Dendritic cell treated with granulocyte-macrophage colony-stimulating factor and Interleukin-4, amounts not matched to agents 40 ng/mL and 50 ng/mL, for 4 days (primary cell): ENCODE measurements around the gene SDHAF3.
"Not testable (repeated sequence)": the region's sequence is repeated elsewhere in the genome, so short reads cannot be mapped to it uniquely, and the experiment has no call there.

Experiments used
- H3K27ac Mint-ChIP-seq: one replicate; pipeline ENCODE4 v1.8.0; 2022; ENCODE audit warnings: mild to moderate bottlenecking, mixed read lengths
- H3K27me3 Mint-ChIP-seq: one replicate; pipeline ENCODE4 v1.8.0; 2022; ENCODE audit warnings: mild to moderate bottlenecking, mixed read lengths
- H3K36me3 Mint-ChIP-seq: one replicate; pipeline ENCODE4 v1.8.0; 2022; ENCODE audit warnings: low read depth, mixed read lengths
- H3K4me1 Mint-ChIP-seq: one replicate; pipeline ENCODE4 v1.8.0; 2022; ENCODE audit warnings: low read depth, mixed read lengths
- H3K4me3 Mint-ChIP-seq: one replicate; pipeline ENCODE4 v1.8.0; 2022; ENCODE audit warnings: mild to moderate bottlenecking, moderate library complexity, mixed read lengths
- H3K9me3 Mint-ChIP-seq: one replicate; pipeline ENCODE4 v1.8.0; 2022; ENCODE audit warnings: mixed read lengths
- intact Hi-C: fragments of 100-400 bp; cut with micrococcal nuclease; formaldehyde crosslinking; loops from one replicate; pipeline ENCODE4 v1.15.0; 2022

The SDHAF3 gene

GRCh38 chr7:97117372-97118188 lies at the start of gene SDHAF3:
Gene SDHAF3, plus strand, starts transcription at chr7:97117698. Its CDS starts 26 bp downstream, at chr7:97117724.
- Mint-ChIP-seq H3K36me3 (peaks cover 17% of the 10 kb centered on the region), H3K9me3 (peaks cover 13% of the 10 kb centered on the region), H3K4me3 (peak within 1 kb of the TSS; percentile 92), H3K27me3 (no peaks in the 10 kb centered on the region), H3K4me1 (peaks cover 36% of the 10 kb centered on the region), H3K27ac (peak within 1 kb of the TSS; percentile 89)
- intact Hi-C loops, result loop anchor here (5.0 to 10.0 kb wide), 2 partner anchors 855 to 1167 kb away; partner anchors contain the start of gene BRI3

GRCh38 chr7:97072025-97072424 lies 45.5 kb upstream of the SDHAF3 start:
- intact Hi-C loops, H3K9me3 Mint-ChIP-seq, H3K27ac Mint-ChIP-seq, H3K4me3 Mint-ChIP-seq, H3K4me1 Mint-ChIP-seq, H3K36me3 Mint-ChIP-seq, H3K27me3 Mint-ChIP-seq: not testable (repeated sequence)

- Mint-ChIP-seq H3K27ac (no peak overlapping the region), H3K4me3 (no peak overlapping the region), H3K36me3 (no peaks in the 10 kb centered on the region), H3K4me1 (no peaks in the 10 kb centered on the region), H3K27me3 (peaks cover 5% of the 10 kb centered on the region), H3K9me3 (peaks cover 9% of the 10 kb centered on the region)
- intact Hi-C loops, result no loop called here
Measured at GRCh38 chr7:97075928-97076327, 41.6 kb upstream of the SDHAF3 start.

- Mint-ChIP-seq H3K4me3 (no peak overlapping the region), H3K9me3 (peaks cover 9% of the 10 kb centered on the region), H3K36me3 (no peaks in the 10 kb centered on the region), H3K27ac (no peak overlapping the region), H3K27me3 (peaks cover 5% of the 10 kb centered on the region), H3K4me1 (no peaks in the 10 kb centered on the region)
- intact Hi-C loops, result no loop called here
Measured at GRCh38 chr7:97078023-97078969, 39.2 kb upstream of the SDHAF3 start.

- peaks cover 9% of the 10 kb centered on the region for H3K9me3 Mint-ChIP-seq
- no peaks in the 10 kb centered on the region for H3K4me1 Mint-ChIP-seq
- no peak overlapping the region for H3K4me3 Mint-ChIP-seq
- H3K27ac Mint-ChIP-seq, result no peak overlapping the region
- H3K36me3 Mint-ChIP-seq, result no peaks in the 10 kb centered on the region
- H3K27me3 Mint-ChIP-seq, result peaks cover 2% of the 10 kb centered on the region
- intact Hi-C loops, result no loop called here
Measured at GRCh38 chr7:97079300-97079699, 38.2 kb upstream of the SDHAF3 start.

GRCh38 chr7:97081521-97082300 lies 35.8 kb upstream of the SDHAF3 start:
- Mint-ChIP-seq H3K36me3 (no peaks in the 10 kb centered on the region), H3K27ac (no peak overlapping the region), H3K4me3 (no peak overlapping the region), H3K27me3 (peaks cover 4% of the 10 kb centered on the region), H3K4me1 (no peaks in the 10 kb centered on the region), H3K9me3 (no peaks in the 10 kb centered on the region)
- intact Hi-C loops, result no loop called here

- Mint-ChIP-seq H3K9me3 (no peaks in the 10 kb centered on the region), H3K4me1 (no peaks in the 10 kb centered on the region), H3K27ac (no peak overlapping the region), H3K36me3 (no peaks in the 10 kb centered on the region), H3K27me3 (peaks cover 4% of the 10 kb centered on the region), H3K4me3 (no peak overlapping the region)
- intact Hi-C loops, result no loop called here
Measured at GRCh38 chr7:97088364-97088763, 29.1 kb upstream of the SDHAF3 start.

GRCh38 chr7:97089771-97090170 lies 27.7 kb upstream of the SDHAF3 start:
- no peak overlapping the region for H3K4me3 Mint-ChIP-seq
- no peaks in the 10 kb centered on the region for H3K36me3 Mint-ChIP-seq
- H3K27me3 Mint-ChIP-seq, result peaks cover 3% of the 10 kb centered on the region
- no peaks in the 10 kb centered on the region for H3K9me3 Mint-ChIP-seq
- no peaks in the 10 kb centered on the region for H3K4me1 Mint-ChIP-seq
- intact Hi-C loops, result no loop called here
- H3K27ac Mint-ChIP-seq, result no peak overlapping the region

- H3K9me3 Mint-ChIP-seq, result no peaks in the 10 kb centered on the region
- no peaks in the 10 kb centered on the region for H3K4me1 Mint-ChIP-seq
- H3K36me3 Mint-ChIP-seq, result no peaks in the 10 kb centered on the region
- no peak overlapping the region for H3K4me3 Mint-ChIP-seq
- peaks cover under 1% of the 10 kb centered on the region for H3K27me3 Mint-ChIP-seq
- no peak overlapping the region for H3K27ac Mint-ChIP-seq
- intact Hi-C loops, result no loop called here
Measured at GRCh38 chr7:97090761-97091353, 26.6 kb upstream of the SDHAF3 start.

GRCh38 chr7:97094284-97094930 lies 23.1 kb upstream of the SDHAF3 start:
- Mint-ChIP-seq H3K27ac (no peak overlapping the region), H3K4me3 (no peak overlapping the region), H3K27me3 (no peaks in the 10 kb centered on the region), H3K9me3 (no peaks in the 10 kb centered on the region), H3K4me1 (no peaks in the 10 kb centered on the region), H3K36me3 (no peaks in the 10 kb centered on the region)
- intact Hi-C loops, result no loop called here

- no peak overlapping the region for H3K27ac Mint-ChIP-seq
- no peaks in the 10 kb centered on the region for H3K36me3 Mint-ChIP-seq
- intact Hi-C loops, result no loop called here
- H3K27me3 Mint-ChIP-seq, result peaks cover 6% of the 10 kb centered on the region
- no peaks in the 10 kb centered on the region for H3K9me3 Mint-ChIP-seq
- H3K4me1 Mint-ChIP-seq, result no peaks in the 10 kb centered on the region
- H3K4me3 Mint-ChIP-seq, result no peak overlapping the region
Measured at GRCh38 chr7:97096037-97096436, 21.5 kb upstream of the SDHAF3 start.

GRCh38 chr7:97096661-97097060 lies 20.8 kb upstream of the SDHAF3 start:
- Mint-ChIP-seq H3K9me3 (no peaks in the 10 kb centered on the region), H3K27me3 (peaks cover 9% of the 10 kb centered on the region), H3K4me1 (no peaks in the 10 kb centered on the region), H3K27ac (no peak overlapping the region), H3K36me3 (no peaks in the 10 kb centered on the region), H3K4me3 (no peak overlapping the region)
- intact Hi-C loops, result no loop called here

- H3K4me3 Mint-ChIP-seq, result no peak overlapping the region
- no peaks in the 10 kb centered on the region for H3K36me3 Mint-ChIP-seq
- no peaks in the 10 kb centered on the region for H3K4me1 Mint-ChIP-seq
- intact Hi-C loops, result loop anchor here (1.0 to 5.0 kb wide), 3 partner anchors 75 to 823 kb away; no protein-coding TSS in a partner anchor
- peaks cover 12% of the 10 kb centered on the region for H3K27me3 Mint-ChIP-seq
- peaks cover 20% of the 10 kb centered on the region for H3K9me3 Mint-ChIP-seq
- no peak overlapping the region for H3K27ac Mint-ChIP-seq
Measured at GRCh38 chr7:97104719-97105238, 12.7 kb upstream of the SDHAF3 start.
